HG03354 (cell line): Measurements from ENCODE around the gene GRIN2A.

ENCODE experiments used
- ATAC-seq: cut with Tn5 transposase; IDR thresholded peaks from one replicate; pipeline ENCODE4 v1.9.1; 2021; ENCODE audit warnings: mild to moderate bottlenecking; ENCODE audit not compliant: unreplicated experiment, poor library complexity, severe bottlenecking

Gene GRIN2A

GRCh38 chr16:10045291-10045775 lies 136.9 kb downstream of the GRIN2A start:
- no peak for ATAC-seq

DNA sequence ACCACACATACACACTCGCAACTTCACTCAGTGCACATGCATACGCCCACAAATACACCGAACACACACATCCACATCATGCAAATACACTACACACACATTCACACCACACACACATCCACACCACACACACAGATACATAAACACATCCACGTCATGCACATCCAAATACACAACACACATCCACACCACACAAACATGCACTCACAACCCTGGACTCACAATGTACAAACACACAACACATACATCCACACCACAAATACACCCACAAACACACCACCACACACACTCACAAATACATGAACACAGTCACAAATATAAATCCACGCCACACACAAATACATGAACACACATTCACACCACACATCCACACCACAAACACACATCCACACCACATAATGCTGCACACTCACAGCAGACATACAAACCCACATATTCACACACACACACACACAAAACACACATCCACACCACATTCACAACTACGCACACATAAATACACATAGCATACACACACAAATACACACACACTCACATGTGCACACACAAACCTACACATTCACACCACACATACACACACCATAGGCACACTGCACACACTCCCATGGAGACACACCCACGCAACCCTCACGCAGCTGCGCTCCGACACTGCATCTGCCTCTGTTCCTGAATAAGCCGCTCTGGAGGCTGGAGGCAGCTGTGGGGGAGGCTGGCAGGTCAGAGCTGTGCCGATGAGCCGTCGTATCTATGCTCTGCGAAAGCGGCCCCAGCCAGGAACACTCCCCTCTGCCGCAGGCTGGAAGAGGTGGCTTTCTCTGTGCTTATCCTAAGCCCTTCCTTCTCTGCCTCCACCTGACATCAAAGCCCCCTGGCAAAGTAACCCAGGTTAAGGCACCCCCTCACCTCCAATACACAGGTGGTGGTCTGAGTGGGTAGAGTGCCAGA lies 141.8 kb downstream of the GRIN2A start:
- ATAC-seq: no peak

DNA sequence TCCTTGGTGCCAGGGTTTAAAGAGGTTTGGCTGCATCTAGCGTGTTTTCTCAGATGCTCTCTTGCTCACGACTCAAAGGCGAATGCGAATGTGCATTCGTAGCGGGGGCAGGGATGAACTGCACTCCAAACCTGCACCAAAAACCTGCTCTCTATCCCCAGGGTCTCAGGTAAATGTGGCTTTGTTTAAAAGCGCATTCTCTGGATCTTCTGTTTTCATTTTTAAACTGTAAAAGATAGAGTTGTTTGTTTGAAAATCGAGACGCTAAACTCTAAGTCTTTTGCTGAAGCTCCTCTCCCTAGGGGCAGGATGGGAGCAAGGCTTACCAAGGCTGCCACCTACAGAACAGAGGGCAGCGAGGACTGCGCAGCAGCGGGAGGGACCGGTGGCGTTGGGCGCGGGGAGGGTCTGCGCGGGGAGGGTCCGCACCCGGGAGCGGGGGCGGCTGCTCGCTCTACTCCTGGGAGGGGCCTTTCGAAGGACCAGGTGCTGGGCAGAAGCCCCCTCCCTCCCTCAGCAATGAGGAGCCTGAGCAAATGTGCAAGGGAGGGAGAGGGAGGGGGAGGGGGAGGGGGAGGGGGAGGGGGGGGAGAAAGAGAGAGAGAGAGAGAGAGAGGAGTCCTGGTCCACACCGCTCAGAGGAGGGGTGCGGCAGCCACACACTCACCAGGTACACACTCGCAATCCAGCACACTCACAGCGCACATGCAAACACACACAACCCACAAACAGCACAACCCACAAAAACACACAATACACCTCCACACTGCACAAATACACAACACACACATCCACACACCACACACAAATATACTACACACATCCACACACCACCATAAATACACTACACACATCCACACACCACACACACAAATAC lies 142.8 kb downstream of the GRIN2A start:
- no peak for ATAC-seq

DNA sequence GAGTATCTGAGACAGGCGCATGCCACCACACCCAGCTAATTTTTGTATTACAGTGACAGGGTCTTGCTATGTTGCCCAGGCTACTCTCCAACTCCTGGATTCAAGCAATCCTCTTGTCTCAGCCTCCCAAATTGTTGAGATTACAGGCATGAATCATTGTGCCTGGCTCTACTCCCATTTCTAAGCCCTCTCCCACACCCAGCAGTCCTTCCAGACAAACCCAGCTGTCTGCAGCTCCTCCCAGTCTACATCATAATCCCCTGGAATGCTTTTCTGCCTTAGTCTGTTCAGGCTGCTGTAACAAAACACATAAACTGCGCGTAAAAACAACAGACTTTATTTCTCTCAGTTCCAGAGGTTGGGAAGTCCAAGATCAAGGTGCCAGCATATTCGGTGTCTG lies 144.5 kb downstream of the GRIN2A start:
- no peak for ATAC-seq

GRCh38 chr16:10036956-10037355 lies 145.3 kb downstream of the GRIN2A start:
- no peak for ATAC-seq

DNA sequence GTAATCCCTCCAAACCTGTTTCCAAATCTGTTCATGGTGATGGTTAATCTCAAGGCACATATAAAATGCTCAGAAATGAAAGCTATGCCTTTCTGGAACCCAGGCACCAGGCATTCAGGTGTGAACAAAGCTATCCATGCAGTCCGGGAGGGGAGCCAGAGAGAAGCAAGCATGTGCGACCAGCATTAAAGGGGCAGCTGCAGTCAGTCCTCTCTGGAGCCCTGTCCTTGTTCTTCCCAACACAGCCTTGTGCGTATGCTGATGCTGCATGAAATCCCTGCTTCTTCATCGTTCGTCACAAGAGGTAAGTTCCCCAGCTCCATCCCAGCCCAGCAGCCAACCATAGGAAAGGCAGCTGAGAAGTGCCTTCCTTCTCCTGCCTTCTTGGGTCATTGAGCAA lies 148.7 kb downstream of the GRIN2A start:
- no peak for ATAC-seq

DNA sequence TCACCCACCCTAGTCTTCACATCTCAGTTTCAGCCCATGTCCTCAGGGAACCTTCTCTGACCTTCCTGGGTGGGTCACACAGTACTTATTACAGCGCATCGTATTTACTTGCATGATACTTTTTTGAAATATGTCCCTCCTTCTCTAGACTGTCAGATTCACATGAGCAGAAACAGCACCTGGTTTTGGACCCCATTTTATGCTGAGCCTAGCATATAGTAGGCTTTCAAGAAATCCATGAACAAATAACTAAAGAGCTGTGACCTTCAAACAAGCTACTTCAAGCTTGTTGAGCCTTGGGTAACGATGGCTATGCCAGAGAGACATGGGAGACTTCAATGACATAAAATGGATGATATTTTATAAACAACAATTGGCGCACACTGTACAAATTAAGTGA lies 150.3 kb downstream of the GRIN2A start:
- ATAC-seq: no peak

GRCh38 chr16:10031473-10031872 lies 150.8 kb downstream of the GRIN2A start:
- no peak for ATAC-seq

- no peak for ATAC-seq
These were observed 153.6 kb downstream of the GRIN2A start for GRCh38 chr16:10028644-10029043.

DNA sequence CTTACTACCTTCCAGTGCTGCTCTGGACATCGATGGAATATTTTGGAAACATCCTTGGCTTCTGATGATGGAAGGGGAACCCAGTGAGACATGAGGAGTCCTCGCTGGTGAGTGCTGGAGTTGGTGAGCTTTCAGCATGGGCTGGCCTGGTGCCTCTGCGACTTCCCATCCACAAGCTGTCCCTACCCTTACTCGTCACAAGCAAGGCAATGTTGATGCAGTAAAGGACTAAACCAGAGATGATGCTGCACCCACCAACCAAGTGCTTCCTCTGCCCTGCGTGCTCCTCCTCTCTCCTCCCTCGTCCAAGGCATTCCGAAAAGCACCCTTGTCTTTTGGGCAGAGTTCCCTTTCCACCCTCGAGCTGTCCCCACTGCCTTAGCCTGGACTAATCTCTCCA lies 154.7 kb downstream of the GRIN2A start:
- no peak for ATAC-seq

DNA sequence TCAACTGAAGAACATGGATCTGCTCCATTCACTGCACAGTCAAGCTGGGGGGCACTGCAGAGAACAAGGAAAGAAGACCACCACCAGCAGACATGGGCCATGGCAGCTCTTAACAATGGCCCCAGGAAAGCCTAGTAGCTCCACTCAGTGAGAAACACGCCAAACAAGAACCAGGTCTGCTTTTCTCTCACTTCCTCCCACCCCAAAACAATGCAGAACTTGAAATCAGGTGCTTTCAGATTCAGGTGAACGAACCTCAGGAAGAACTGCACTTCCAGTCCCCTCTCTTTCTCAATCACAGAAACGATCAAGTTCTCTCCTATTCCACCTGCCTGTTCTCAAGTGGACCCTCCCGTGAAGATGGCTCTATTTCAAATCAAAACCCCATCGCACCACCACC lies 155.6 kb downstream of the GRIN2A start:
- ATAC-seq: no peak

DNA sequence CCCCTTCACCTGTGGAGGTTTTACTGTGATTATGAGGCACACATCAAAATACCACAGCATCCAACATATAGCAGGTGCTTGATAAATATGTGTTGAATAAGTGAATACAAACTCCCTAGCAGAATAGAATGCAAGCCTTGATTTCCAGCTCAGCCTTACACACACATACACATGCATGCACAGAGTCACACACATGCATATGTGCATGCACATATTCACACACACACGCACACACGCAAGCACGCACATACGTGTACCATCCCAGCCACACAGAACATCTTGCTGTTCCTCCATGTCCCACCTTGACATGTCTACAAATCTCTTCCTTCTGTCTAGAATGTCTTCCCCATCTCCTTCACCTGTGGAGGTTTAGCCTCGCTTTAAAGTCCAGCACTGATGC lies 160.1 kb downstream of the GRIN2A start:
- no peak for ATAC-seq

GRCh38 chr16:10020866-10021265 lies 161.4 kb downstream of the GRIN2A start:
- ATAC-seq: no peak

DNA sequence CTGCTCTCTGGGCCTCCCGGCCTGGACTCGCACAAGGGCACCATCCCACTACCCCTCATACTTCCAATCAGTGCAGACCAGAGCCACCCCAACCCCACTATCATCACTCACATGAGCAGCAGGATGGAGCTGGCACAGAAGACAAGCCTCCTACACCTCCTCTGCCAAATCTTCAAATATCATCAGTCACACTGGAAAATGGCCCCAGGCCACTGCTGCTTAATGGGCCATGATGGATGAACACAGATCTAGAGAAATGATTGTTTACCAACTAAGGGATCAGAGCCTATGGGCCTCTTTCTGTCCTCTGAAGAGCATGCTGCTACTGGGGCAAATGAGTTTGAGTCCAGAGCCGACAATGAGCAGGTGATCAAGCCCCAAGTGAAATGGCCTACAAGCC lies 165.5 kb downstream of the GRIN2A start:
- ATAC-seq: no peak

GRCh38 chr16:10015397-10015796 lies 166.8 kb downstream of the GRIN2A start:
- ATAC-seq: no peak

GRCh38 chr16:10013774-10014173 lies 168.5 kb downstream of the GRIN2A start:
- ATAC-seq: no peak

DNA sequence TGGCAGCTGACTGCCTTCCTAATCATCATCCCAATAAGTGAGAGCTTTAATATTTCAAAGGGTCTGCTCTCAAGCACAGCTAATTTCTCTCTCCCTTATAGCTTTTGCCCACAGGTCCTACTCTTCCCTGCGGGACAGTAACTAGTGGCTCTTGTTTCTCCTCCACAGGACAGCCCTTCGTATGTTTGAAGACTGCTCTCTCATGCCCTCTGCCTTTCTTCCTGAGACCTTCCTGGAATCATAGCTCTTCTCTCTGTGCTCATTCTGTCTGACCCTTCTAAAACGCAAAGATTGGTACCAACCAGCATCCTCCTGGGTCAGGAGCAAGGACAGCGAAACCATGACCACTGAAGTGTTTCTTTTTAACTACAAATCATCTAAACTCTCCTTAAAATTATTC lies 168.9 kb downstream of the GRIN2A start:
- ATAC-seq: no peak

DNA sequence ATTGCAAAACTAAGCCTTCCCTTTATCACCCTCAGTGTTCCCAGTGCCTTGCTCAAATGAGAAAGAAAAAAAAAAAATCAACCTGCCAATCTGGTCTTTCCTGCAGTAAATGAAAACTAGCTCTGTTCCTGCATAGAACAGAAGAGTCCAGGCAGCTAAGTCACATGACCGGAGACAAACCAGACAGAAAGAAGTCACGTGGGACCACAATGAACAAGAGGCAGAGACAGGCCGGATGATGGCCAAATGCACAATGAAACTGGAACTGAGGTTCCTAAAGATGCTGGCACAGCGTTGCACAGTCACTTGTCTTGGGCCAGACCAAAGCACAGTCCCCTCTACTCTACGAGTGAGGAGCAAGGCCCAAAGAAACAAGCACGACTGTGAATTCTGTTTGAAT lies 172.5 kb downstream of the GRIN2A start:
- ATAC-seq: no peak

DNA sequence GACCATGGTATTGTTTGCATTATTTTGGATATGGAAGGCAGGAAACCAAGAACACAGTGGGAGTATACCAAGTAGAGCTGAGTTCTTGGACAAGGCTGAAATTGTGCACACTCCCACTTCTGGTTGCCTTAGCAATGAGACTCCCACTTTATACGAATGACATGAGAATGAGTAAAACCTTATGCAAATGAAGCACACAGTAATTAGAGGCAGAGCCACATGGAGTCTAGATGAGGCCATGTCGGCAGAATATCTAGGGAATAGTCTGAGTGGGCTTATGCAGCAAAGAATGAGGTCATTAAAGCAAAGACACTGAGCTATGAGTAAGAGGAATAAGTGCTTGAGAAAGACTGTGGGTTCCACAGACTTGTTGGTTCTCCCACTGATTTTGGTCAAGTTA lies 178.7 kb downstream of the GRIN2A start:
- no peak for ATAC-seq

DNA sequence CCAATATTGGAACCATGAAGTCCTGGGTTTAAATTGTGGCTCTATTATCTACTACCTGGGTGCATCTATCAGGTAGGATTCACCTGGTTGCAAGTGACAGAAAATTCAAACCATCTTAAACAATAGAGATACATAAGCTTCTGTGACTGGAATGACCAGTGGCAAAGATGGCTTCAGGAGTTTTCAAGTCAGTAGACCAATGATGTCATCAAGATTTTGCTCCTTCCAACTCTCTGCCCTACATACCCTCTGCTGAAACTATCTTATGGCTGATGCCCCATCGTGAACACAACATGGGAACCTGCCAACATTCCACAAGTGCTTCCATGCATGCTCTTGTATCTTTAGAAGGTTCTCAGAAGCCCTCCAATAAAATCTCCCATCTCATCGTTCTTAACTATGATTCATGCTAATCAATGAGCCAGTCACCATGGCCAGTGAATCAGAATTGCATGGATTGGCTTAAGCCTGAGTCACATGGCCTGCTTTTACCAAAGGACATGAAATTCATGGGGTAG lies 180.9 kb downstream of the GRIN2A start:
- no peak for ATAC-seq
